IPS DF 6.9 (cell line): ENCODE data around the gene LTBP1.
"Not testable (repeated sequence)": the region's sequence is repeated elsewhere in the genome, so short reads cannot be mapped to it uniquely, and the experiment has no call there.

Source experiments
- DNase-seq: peaks from one replicate; pipeline ENCODE4 v3.0.0-alpha.2; 2013; ENCODE audit warnings: low read depth, low spot score
- H3K27ac ChIP-seq: one replicate; pipeline ENCODE4 v1.5.1; 2013; ENCODE audit warnings: low read length, control low read depth
- H3K27me3 ChIP-seq: 2 replicates; pipeline ENCODE4 v1.6.1; 2013; ENCODE audit warnings: mild to moderate bottlenecking, low read length; ENCODE audit not compliant: control insufficient read depth, insufficient read depth
- H3K36me3 ChIP-seq: 2 replicates; pipeline ENCODE4 v1.6.1; 2013; ENCODE audit warnings: low read length; ENCODE audit not compliant: control insufficient read depth, insufficient read depth
- H3K4me1 ChIP-seq: 2 replicates; pipeline ENCODE4 v1.6.1; 2013; ENCODE audit warnings: low read length; ENCODE audit not compliant: control insufficient read depth, insufficient read depth
- H3K4me3 ChIP-seq: 2 replicates; pipeline ENCODE4 v1.5.1; 2013; ENCODE audit warnings: mild to moderate bottlenecking, low read length
- H3K9me3 ChIP-seq: 2 replicates; pipeline ENCODE4 v1.6.1; 2013; ENCODE audit warnings: low read length, inconsistent platforms; ENCODE audit not compliant: control insufficient read depth, insufficient read depth
- WGBS: extraction: QIAGEN DNeasy Blood & Tissue Kit; methylation state at CpG from one replicate; pipeline ENCODE4 v1.1.7; 2013; ENCODE audit warnings: mixed read lengths, missing lambda C conversion rate; ENCODE audit not compliant: insufficient read length, insufficient coverage; 5-methylcytosine and 5-hydroxymethylcytosine counted together

Gene LTBP1

GRCh38 chr2:33430856-33431255, 484.1 kb downstream of the LTBP1 start:
- Histone ChIP-seq H3K27me3 (no peaks in the 10 kb centered on the region), H3K4me1 (no peaks in the 10 kb centered on the region), H3K4me3 (no peak overlapping the region), H3K36me3 (no peaks in the 10 kb centered on the region), H3K27ac (no peak overlapping the region), H3K9me3 (no peaks in the 10 kb centered on the region)
- no peak for DNase-seq
- WGBS = no CpG with 5 or more reads among the region's 1 CpG

- H3K9me3 ChIP-seq = no peaks in the 10 kb centered on the region
These were observed 486.1 kb downstream of the LTBP1 start for GRCh38 chr2:33432871-33433270.

GRCh38 chr2:33433279-33434235, 486.8 kb downstream of the LTBP1 start:
- Histone ChIP-seq H3K4me1 (no peaks in the 10 kb centered on the region), H3K4me3 (no peak overlapping the region), H3K36me3 (no peaks in the 10 kb centered on the region), H3K27ac (no peak overlapping the region), H3K9me3 (no peaks in the 10 kb centered on the region), H3K27me3 (no peaks in the 10 kb centered on the region)
- DNase-seq = no peak
- 100% methylated on average over 1 of the region's 7 CpGs for WGBS

More at GRCh38 chr2:33432871-33433270, 486.1 kb downstream of the LTBP1 start:
- Histone ChIP-seq H3K36me3 (no peaks in the 10 kb centered on the region), H3K27ac (no peak overlapping the region), H3K4me3 (no peak overlapping the region), H3K27me3 (no peaks in the 10 kb centered on the region), H3K4me1 (no peaks in the 10 kb centered on the region)
- WGBS = no CpG with 5 or more reads among the region's 2 CpGs
- no peak for DNase-seq

GRCh38 chr2:33435518-33435917, 488.8 kb downstream of the LTBP1 start:
- H3K27ac ChIP-seq = no peak overlapping the region
- WGBS = no CpG with 5 or more reads among the region's 8 CpGs
- no peaks in the 10 kb centered on the region for H3K27me3 ChIP-seq
- no peak for DNase-seq
- no peaks in the 10 kb centered on the region for H3K9me3 ChIP-seq
- H3K36me3 ChIP-seq = no peaks in the 10 kb centered on the region
- no peak overlapping the region for H3K4me3 ChIP-seq
- H3K4me1 ChIP-seq = no peaks in the 10 kb centered on the region; the same call in 1 of the 2 replicates

- Histone ChIP-seq H3K27me3 (no peaks in the 10 kb centered on the region), H3K4me1 (no peaks in the 10 kb centered on the region; the same call in 1 of the 2 replicates), H3K27ac (no peak overlapping the region), H3K36me3 (no peaks in the 10 kb centered on the region), H3K4me3 (no peak overlapping the region), H3K9me3 (no peaks in the 10 kb centered on the region)
- no peak for DNase-seq
- no CpG with 5 or more reads among the region's 1 CpG for WGBS
These were observed 489.3 kb downstream of the LTBP1 start for GRCh38 chr2:33436083-33436482.

GRCh38 chr2:33437297-33437696, 490.5 kb downstream of the LTBP1 start:
- Histone ChIP-seq H3K36me3 (no peaks in the 10 kb centered on the region), H3K27me3 (no peaks in the 10 kb centered on the region), H3K27ac (no peak overlapping the region), H3K9me3 (no peaks in the 10 kb centered on the region), H3K4me3 (no peak overlapping the region), H3K4me1 (no peaks in the 10 kb centered on the region; the same call in 1 of the 2 replicates)
- no peak for DNase-seq
- WGBS = no CpG with 5 or more reads among the region's 4 CpGs

GRCh38 chr2:33437815-33438214, 491.1 kb downstream of the LTBP1 start:
- Histone ChIP-seq H3K36me3 (no peaks in the 10 kb centered on the region), H3K27ac (no peak overlapping the region), H3K4me3 (no peak overlapping the region), H3K4me1 (no peaks in the 10 kb centered on the region; the same call in 1 of the 2 replicates), H3K27me3 (no peaks in the 10 kb centered on the region), H3K9me3 (no peaks in the 10 kb centered on the region)
- no CpG with 5 or more reads among the region's 2 CpGs for WGBS
- no peak for DNase-seq

- peak; percentile 20 for DNase-seq
These were observed 494.6 kb downstream of the LTBP1 start for GRCh38 chr2:33441235-33441810.

GRCh38 chr2:33442052-33442451, 495.3 kb downstream of the LTBP1 start:
- H3K4me1 ChIP-seq, DNase-seq, H3K9me3 ChIP-seq, H3K36me3 ChIP-seq, H3K4me3 ChIP-seq, H3K27me3 ChIP-seq, H3K27ac ChIP-seq: not testable (repeated sequence)
- no CpG with 5 or more reads among the region's 9 CpGs for WGBS

More at GRCh38 chr2:33441235-33441810, 494.6 kb downstream of the LTBP1 start:
- Histone ChIP-seq H3K36me3 (no peaks in the 10 kb centered on the region), H3K27me3 (no peaks in the 10 kb centered on the region), H3K4me3 (no peak overlapping the region), H3K27ac (no peak overlapping the region), H3K9me3 (no peaks in the 10 kb centered on the region), H3K4me1 (no peaks in the 10 kb centered on the region; the same call in 1 of the 2 replicates)
- WGBS = no CpG with 5 or more reads among the region's 3 CpGs

GRCh38 chr2:33442528-33443079, 495.9 kb downstream of the LTBP1 start:
- H3K27ac ChIP-seq = no peak overlapping the region
- H3K27me3 ChIP-seq = no peaks in the 10 kb centered on the region
- no peak for DNase-seq
- no peak overlapping the region for H3K4me3 ChIP-seq
- H3K36me3 ChIP-seq = no peaks in the 10 kb centered on the region
- H3K9me3 ChIP-seq = no peaks in the 10 kb centered on the region
- no peaks in the 10 kb centered on the region; the same call in 1 of the 2 replicates for H3K4me1 ChIP-seq
- no CpG with 5 or more reads among the region's 6 CpGs for WGBS
